HG03103 (cell line): ENCODE measurements around the gene NR1H2.

Experiments used
- ATAC-seq: cut with Tn5 transposase; IDR thresholded peaks from one replicate; pipeline ENCODE4 v1.9.1; 2021; ENCODE audit warnings: low read depth; ENCODE audit not compliant: unreplicated experiment

Gene NR1H2

GRCh38 chr19:50420127-50420526, 43.9 kb downstream of the NR1H2 start:
- no peak for ATAC-seq

- no peak for ATAC-seq
These were observed 44.6 kb downstream of the NR1H2 start for GRCh38 chr19:50420808-50421207.

GRCh38 chr19:50422397-50423278, 46.4 kb downstream of the NR1H2 start:
- no peak for ATAC-seq

- ATAC-seq = no peak
These were observed 47.2 kb downstream of the NR1H2 start for GRCh38 chr19:50423279-50424113.

GRCh38 chr19:50425581-50425980, 49.3 kb downstream of the NR1H2 start:
- no peak for ATAC-seq

- no peak for ATAC-seq
These were observed 51.2 kb downstream of the NR1H2 start for GRCh38 chr19:50427318-50427925.

- ATAC-seq = no peak
These were observed 51.8 kb downstream of the NR1H2 start for GRCh38 chr19:50427997-50428425.

GRCh38 chr19:50428772-50429463, 52.7 kb downstream of the NR1H2 start:
- ATAC-seq = no peak

GRCh38 chr19:50430888-50431342, 54.7 kb downstream of the NR1H2 start:
- ATAC-seq = no peak

GRCh38 chr19:50431343-50432220, 55.3 kb downstream of the NR1H2 start:
- ATAC-seq = peak; percentile 66

GRCh38 chr19:50432221-50433028, 56.2 kb downstream of the NR1H2 start, which contains the start of gene MYBPC2:
Gene MYBPC2, plus strand, starts transcription at chr19:50432892. Its CDS starts 62 bp downstream, at chr19:50432954.
- no peak for ATAC-seq
